Smooth muscle cell (in vitro differentiated cells): ENCODE data around the gene VWCE. TPM values are rescaled to one million over a fixed set of nuclear protein-coding genes. Genes with fewer than 3 reads are reported as not detected.
"Not testable (repeated sequence)": the region's sequence is repeated elsewhere in the genome, so short reads cannot be mapped to it uniquely, and the experiment has no call there.

Source experiments
- DNase-seq: peaks from one replicate; lab custom pipeline; 2025; ENCODE audit not compliant: unreplicated experiment; lab: John Stamatoyannopoulos, UW
- H2AFZ ChIP-seq: fragments of 200-600 bp; sonication (generic); 2 replicates; pipeline ENCODE4 v1.6.0; 2016; ENCODE audit warnings: antibody characterized with exemption, low read depth, mild to moderate bottlenecking
- H3F3A ChIP-seq: fragments of 200-600 bp; sonication (generic); 2 replicates; pipeline ENCODE4 v1.6.0; 2017; ENCODE audit warnings: antibody characterized with exemption, low read depth
- H3K27ac ChIP-seq: fragments of 200-600 bp; sonication (generic); 2 replicates; pipeline ENCODE4 v1.5.1; 2016; ENCODE audit warnings: low read depth, mild to moderate bottlenecking
- H3K27me3 ChIP-seq: fragments of 200-600 bp; sonication (generic); 2 replicates; pipeline ENCODE4 v1.6.1; 2016; ENCODE audit warnings: low read depth, mild to moderate bottlenecking
- H3K36me3 ChIP-seq: fragments of 200-600 bp; sonication (generic); 2 replicates; pipeline ENCODE4 v1.5.1; 2016; ENCODE audit warnings: low read depth
- H3K4me1 ChIP-seq: fragments of 200-600 bp; sonication (generic); 2 replicates; pipeline ENCODE4 v1.5.1; 2016; ENCODE audit warnings: low read depth
- H3K4me2 ChIP-seq: fragments of 200-600 bp; sonication (generic); 2 replicates; pipeline ENCODE4 v1.6.0; 2016; ENCODE audit warnings: mild to moderate bottlenecking
- H3K4me3 ChIP-seq: fragments of 200-600 bp; sonication (generic); 2 replicates; pipeline ENCODE4 v1.5.1; 2016; ENCODE audit warnings: mild to moderate bottlenecking
- H3K79me2 ChIP-seq: fragments of 200-600 bp; sonication (generic); 2 replicates; pipeline ENCODE4 v1.6.0; 2016; ENCODE audit warnings: low read depth, mild to moderate bottlenecking
- H3K9ac ChIP-seq: fragments of 200-600 bp; sonication (generic); 2 replicates; pipeline ENCODE4 v1.6.0; 2016; ENCODE audit warnings: low read depth
- H3K9me3 ChIP-seq: fragments of 200-600 bp; sonication (generic); replicated peaks from 2 replicates; pipeline ENCODE4 v1.5.1; 2016; ENCODE audit warnings: low read depth
- H4K20me1 ChIP-seq: fragments of 200-600 bp; sonication (generic); 2 replicates; pipeline ENCODE4 v1.6.0; 2016; ENCODE audit warnings: low read depth
- WGBS: methylation state at CpG from one replicate; pipeline ENCODE4 v1.1.7; 2016; ENCODE audit warnings: low lambda C conversion rate; 5-methylcytosine and 5-hydroxymethylcytosine counted together
- polyA plus RNA-seq: library from polyadenylated mRNA; unstranded; fragments of >200 nt; fragmentation: Nextera tagmentation; extraction: Ambion mirVana; gene quantifications from 2 replicates; pipeline ENCODE4 v1.2.1, GENCODE V29; 2016
- total RNA-seq: library from RNA; depleted of rRNA; stranded (reverse); fragments of >200 nt; gene quantifications from 2 replicates; pipeline ENCODE4 v1.2.3, GENCODE V29; 2014

VWCE gene
- total and polyA plus RNA-seq, 2 experiments from 2014 or later = 1.5 to 2.4 TPM

DNA sequence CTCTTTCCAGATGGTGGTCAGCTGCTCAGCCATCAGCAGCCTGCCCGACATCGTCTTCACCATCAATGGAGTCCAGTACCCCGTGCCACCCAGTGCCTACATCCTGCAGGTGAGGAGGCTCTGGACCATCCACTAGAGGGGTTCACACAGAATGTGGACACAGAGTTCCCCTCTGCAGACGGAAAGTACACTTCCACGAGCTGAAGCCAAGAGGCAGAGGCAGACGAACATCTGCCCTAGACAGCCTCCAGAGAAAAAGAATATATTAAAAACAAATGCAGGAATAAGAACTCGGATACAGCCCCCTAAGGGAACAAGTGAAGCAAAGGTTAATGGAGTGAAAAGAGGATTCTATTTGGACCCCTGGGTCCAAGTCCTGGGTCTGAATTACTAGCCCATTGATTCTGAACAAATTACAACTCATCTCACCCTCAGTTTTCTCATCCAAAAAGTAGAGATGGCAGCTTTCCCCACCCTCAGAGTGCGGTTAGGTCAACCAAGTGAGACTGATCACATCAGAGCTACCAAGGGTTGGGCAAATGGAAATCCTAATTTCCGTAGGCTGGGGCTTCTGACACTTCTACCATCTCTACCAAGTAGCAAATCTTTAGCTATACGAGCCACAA, 83.7 kb downstream of the VWCE start:
- not testable (repeated sequence) for H3K79me2 ChIP-seq, H3K9me3 ChIP-seq, H3K4me3 ChIP-seq, H3K27ac ChIP-seq, H3F3A ChIP-seq, H3K9ac ChIP-seq, H3K27me3 ChIP-seq, H2AFZ ChIP-seq, H4K20me1 ChIP-seq, H3K36me3 ChIP-seq, H3K4me2 ChIP-seq, DNase-seq, H3K4me1 ChIP-seq
- 84% methylated on average over 7 of the region's 10 CpGs for WGBS

DNA sequence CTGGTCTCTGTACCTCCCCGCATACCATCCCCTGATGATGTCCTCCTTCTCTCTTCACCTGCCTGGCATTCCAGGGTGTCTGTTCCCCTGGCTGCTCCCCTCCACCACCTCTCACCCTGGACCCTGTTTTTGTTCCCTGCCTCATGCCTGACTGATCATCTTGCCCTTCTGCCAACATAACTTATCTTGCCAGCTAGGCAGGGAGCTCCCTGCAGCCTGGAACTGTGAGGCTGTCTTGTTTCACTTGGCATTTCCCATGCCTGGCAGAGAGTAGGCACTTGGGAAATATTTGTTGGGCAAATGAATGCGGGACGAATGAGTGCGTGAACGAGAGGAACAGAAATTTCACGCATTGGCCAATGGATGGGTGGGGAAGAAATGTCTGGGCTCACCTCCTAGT, 84.5 kb downstream of the VWCE start:
- not testable (repeated sequence) for DNase-seq, H2AFZ ChIP-seq, H3K9ac ChIP-seq, H3K4me3 ChIP-seq, H3F3A ChIP-seq, H3K4me1 ChIP-seq, H3K27me3 ChIP-seq, H3K4me2 ChIP-seq, H3K36me3 ChIP-seq, H3K9me3 ChIP-seq, H4K20me1 ChIP-seq, H3K27ac ChIP-seq, H3K79me2 ChIP-seq
- no CpG with 5 or more reads among the region's 6 CpGs for WGBS

Other genes with a start within 250 kb of the VWCE start
- gene CD5, start 192.8 kb downstream of the VWCE start, total RNA-seq = not detected in 2 replicates
- gene CD5, start 192.8 kb downstream of the VWCE start, polyA plus RNA-seq = 0.10 and 0.72 TPM in 2 replicates
- 8.8 and 13.6 TPM in 2 replicates for gene VPS37C, start 133.9 kb downstream of the VWCE start, total RNA-seq
- gene VPS37C, start 133.9 kb downstream of the VWCE start, polyA plus RNA-seq = 15.4 and 22.4 TPM in 2 replicates
- not detected in 2 replicates for gene PGA3, start 91.8 kb downstream of the VWCE start, total RNA-seq
- gene PGA3, start 91.8 kb downstream of the VWCE start, polyA plus RNA-seq = not detected in 2 replicates
- not detected in 2 replicates for gene PGA4, start 73.0 kb downstream of the VWCE start, total RNA-seq
- not detected in 2 replicates for gene PGA4, start 73.0 kb downstream of the VWCE start, polyA plus RNA-seq
- not detected in 2 replicates for gene PGA5, start 54.1 kb downstream of the VWCE start, total RNA-seq
- gene PGA5, start 54.1 kb downstream of the VWCE start, polyA plus RNA-seq = 0.17 TPM in 1 of 2 replicates, not detected in the other
- gene DDB1, start 37.8 kb upstream of the VWCE start, total RNA-seq = 143 and 164 TPM in 2 replicates
- 140 and 150 TPM in 2 replicates for gene DDB1, start 37.8 kb upstream of the VWCE start, polyA plus RNA-seq
- 18.1 and 24.3 TPM in 2 replicates for gene TKFC, start 37.9 kb upstream of the VWCE start, total RNA-seq
- gene TKFC, start 37.9 kb upstream of the VWCE start, polyA plus RNA-seq = 47.0 and 49.8 TPM in 2 replicates
- 19.1 and 23.9 TPM in 2 replicates for gene CYB561A3, start 66.6 kb upstream of the VWCE start, total RNA-seq
- gene CYB561A3, start 66.6 kb upstream of the VWCE start, polyA plus RNA-seq = 23.7 and 25.1 TPM in 2 replicates
- gene TMEM138, start 67.1 kb upstream of the VWCE start, total RNA-seq = 34.6 and 44.2 TPM in 2 replicates
- 51.4 and 54.6 TPM in 2 replicates for gene TMEM138, start 67.1 kb upstream of the VWCE start, polyA plus RNA-seq
- gene TMEM216, start 97.3 kb upstream of the VWCE start, total RNA-seq = 31.5 and 39.5 TPM in 2 replicates
- gene TMEM216, start 97.3 kb upstream of the VWCE start, polyA plus RNA-seq = 27.2 and 27.5 TPM in 2 replicates
- 29.5 and 35.1 TPM in 2 replicates for gene CPSF7, start 134.7 kb upstream of the VWCE start, total RNA-seq
- 26.2 and 26.6 TPM in 2 replicates for gene CPSF7, start 134.7 kb upstream of the VWCE start, polyA plus RNA-seq
- gene SDHAF2, start 134.8 kb upstream of the VWCE start, total RNA-seq = 23.2 and 25.0 TPM in 2 replicates
- gene SDHAF2, start 134.8 kb upstream of the VWCE start, polyA plus RNA-seq = 47.1 and 56.3 TPM in 2 replicates
- 0.99 and 2.2 TPM in 2 replicates for gene LRRC10B, start 213.4 kb upstream of the VWCE start, total RNA-seq
- gene LRRC10B, start 213.4 kb upstream of the VWCE start, polyA plus RNA-seq = 0.11 and 1.9 TPM in 2 replicates